Hippocampal formation (tissue), 2 donors: Measurements from ENCODE around the gene PPP3CA.

Source experiments
- DNase-seq, 2 donors: peaks; one replicate each; lab custom pipeline; 2025; lab: John Stamatoyannopoulos, UW

The PPP3CA gene

DNA sequence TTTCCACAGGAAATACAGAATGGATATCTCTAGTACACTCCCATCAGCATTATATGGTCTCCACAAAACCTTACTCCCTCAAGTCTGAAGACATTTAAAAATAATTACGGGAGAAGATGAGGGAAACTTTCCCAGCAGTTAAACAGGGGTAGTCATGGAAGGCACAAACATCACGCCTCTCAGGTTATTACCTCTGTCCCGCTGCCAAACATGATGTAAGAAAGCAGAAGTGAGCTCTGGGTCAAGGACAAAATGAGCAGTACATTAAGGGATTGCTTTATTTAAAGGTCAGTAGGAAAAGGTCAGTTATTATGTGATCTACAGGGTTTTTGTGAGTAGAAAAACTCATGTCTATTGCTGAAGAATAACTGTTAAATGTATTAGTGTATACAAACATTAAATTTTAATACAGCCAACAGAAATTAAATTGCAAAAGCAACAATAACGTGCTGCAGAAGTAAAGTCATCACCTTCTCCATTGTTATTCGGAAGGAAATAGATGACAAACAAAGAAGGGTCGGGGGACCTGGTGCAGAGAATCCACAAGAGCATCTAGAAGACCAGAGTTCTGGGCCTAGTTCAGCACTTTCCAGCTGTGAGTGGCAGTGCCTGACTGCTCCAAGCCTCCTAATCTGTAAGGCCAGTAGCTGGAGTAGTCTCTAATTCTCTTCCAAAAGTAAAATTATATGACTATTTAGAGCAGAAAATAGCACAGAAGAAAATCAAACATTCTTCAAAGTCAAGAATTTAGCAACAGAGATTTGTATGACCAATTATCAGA is 171.2 kb downstream of the PPP3CA start:
- no peak for DNase-seq

DNA sequence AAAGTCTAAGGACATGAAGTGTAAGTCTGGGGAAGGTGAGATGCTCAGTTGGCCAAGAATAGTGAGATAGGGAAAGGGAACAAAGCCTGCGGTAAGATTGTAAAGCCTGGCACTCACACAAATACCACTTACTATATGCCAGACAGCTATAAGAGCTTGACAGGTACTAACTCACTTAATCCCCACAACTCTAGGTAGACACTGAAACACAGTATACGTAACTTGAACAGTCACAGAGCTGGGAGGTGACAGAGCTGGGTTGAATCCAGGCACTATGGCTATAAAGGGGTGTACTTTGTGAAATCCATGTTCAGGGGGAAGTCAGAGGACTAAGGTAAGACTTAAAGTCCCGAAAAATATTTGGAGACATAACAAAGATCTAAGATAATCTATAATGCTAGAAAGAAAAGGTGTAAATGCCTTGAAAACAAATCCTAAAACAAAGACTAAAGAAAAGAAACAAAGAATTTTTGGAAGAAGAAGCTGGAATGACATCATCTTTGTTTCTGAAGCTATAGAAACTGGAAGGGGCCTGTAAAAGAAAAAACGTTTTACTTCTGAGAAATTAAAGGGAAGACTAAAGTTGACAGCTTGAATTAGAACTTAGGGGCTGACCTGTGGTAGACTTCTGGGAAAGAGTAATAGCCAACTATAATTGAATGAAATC is 172.5 kb downstream of the PPP3CA start:
- DNase-seq, result no peak

DNA sequence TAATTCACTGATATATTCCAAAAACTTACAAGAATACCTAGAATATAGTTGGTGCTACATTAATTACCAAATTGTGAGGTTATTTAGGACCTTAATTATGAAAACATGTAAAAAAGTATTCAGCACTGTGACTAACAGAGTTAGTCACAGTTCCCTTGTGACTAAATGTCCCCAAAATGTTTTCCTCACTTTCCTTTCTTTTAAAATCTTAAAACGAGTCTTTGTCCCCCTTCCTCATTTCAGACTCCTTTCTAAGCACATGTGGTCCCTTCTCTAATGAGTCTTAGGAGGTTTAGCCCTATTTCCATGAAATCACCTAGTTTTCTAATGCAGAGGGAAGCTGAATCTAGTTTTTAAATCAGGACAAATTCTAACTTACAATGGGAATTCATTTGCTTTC is 175.0 kb downstream of the PPP3CA start:
- DNase-seq, result no peak

DNA sequence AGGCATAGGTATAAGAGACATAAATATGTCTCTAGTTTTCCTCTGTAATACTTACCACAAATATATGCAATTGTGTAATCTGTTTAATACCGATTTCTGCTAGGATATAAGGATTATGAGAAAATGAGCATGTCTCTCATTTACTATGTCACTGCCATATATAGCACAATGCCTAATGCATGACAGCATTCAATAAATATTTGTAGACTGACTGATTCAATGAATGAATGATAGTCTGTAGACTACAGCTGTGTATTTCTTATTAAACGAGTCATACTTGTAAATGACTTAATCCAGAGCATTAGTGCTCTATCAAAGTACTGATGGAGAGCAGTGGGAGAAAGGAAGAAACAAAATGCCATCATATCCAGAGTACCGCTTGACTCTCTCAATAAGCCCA is 175.6 kb downstream of the PPP3CA start:
- no peak for DNase-seq

DNA sequence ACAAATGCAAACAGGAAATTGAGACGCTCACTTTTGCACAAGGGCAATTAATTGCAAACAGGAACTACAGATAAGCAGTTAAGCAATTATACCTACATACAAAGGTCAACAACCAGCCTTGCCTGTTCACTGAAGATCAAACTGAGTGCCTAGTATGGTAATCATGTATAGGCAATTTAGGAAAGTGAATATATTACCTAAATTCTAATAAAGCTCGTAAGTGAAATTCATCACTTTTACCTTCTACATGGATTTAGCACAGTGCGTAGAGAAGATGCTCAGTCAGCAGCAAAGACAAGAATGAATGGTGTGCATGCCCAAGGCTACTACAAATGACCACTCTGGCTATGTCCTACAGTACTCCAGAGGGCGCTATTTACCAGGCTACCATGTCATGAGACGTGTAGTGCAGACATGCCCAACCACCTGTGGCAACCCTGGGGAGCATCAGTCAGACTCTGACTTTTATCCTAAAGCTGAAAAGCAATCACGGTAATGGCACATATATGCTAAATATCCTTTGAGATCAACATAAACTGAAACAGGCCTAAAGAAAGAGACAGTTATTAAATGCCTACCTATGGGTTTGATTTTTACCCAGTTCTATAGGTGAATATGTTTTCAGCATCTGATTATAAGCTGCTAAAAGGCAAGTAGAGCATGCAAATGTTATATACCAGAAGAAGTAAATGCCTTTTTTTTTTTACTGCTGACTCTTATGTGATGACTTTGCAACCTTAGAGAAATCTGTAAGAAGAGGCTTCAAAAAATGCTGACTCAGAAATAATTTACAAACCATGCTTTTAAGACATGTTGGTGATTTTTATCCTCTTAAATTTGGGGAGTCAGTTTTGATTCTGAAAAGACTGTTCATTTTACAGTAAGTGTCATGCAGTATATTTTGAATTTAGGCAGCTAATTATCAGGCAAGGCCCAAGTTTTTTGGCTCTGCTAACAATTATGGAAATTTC is 178.0 kb downstream of the PPP3CA start:
- peak; percentile 66 to 67 for DNase-seq

DNA sequence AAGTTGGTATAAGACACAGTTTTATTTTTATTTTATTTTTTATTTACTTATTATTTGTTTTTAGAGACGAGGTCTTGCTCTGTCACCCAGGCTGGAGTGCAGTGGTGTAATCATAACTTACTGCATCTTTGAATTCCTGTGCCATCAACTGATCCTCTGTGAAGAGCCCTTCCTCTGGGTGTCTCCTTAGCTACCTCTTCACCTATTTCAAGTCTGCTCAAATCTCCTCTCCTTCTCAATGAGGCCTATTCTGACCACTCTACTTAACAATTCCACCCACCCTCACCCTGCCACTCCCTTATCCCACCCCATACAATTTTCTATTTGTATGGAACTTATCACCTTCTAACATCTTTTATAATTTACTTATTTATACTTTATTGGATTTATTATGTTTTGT is 183.4 kb downstream of the PPP3CA start:
- DNase-seq, result no peak

DNA sequence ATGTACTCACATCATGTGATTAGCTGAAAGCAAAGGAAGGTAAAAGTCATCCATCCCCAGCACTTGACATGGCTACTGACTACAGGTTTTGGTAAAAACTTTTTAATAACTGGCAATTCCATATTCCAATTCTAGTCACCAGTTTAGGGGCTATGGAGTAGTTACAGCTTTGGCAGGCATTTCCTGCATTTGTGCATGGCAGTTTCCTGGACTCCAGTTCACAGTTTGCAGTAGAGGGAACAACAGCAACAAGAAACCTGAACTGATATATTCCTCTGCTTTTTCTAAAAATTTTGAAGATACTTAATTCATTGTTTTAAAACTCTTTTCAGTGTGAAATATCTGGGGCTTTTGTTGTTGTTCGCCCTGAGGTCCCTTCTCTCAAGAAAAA is 184.3 kb downstream of the PPP3CA start:
- no peak for DNase-seq

DNA sequence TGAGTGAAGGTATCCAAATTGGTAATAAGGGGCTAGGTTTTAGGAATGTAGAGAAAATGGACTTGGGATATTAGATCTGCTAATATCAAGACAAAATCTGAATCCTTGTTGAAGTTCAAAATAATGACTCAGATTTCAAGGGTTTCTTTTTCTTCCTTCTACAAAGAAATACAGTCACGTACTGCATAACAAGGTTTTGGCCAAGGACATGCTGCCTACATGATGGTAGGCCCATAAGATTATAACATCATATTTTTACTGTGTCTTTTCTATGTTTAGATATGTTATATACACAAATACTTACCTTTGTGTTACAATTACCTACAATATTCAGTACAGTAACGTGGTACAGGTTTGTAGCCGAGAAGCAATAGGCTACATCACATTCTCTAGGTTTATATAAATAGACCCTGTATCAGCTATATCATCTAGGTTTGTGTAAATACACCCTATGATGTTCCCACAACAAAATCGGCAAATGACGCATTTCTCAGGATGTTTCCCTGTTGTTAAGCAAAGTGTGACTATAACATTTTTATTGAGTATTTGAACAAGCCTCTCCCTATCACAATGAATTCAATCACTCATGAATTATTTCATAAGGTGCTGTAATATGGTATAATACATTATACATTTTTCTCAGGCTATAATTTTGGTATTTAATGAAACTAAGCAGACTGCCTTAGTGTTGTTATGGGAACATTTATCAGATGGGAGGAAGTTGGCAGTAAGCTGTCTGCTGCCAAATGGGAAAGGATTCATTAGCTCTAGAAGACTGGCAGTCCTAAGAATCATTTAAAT is 186.3 kb downstream of the PPP3CA start:
- peak in 1 of 2 donors; percentile 42 for DNase-seq

DNA sequence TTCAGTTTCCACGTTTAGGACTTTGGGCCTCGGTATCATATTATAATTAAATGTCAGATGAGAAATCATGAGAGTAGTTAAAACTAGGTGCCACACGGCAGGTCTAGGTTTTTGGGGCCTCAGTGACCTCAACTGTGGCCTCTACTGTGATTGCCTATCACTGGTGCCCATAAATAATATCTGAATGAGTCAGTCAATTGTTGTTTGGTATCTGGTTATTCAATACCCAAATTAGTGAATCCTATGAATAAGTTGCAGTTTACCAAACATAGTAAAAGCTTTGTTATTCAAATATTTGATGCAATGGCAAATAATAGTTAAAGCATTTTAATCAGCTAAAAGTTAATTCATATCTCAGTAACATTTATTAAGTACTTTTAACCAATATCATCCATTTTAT is 188.8 kb downstream of the PPP3CA start:
- DNase-seq, result no peak

DNA sequence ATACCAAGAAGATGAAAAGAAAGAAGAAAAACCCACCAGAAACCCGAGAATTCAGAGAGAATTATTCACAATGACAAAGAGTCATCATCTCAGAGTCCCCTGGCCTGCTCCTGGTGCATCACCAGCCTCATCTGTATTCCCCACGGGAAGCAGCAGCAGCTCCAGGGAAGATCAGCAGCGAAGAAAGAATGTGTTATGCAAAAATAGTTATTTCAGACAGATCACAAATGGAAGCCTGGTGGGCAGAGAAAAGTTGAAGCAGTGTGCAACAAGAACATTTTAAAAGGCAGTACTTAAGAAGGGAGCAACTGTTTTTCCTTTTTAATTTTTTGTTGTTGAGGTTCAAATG is 189.2 kb downstream of the PPP3CA start:
- peak; percentile 14 to 60 for DNase-seq

DNA sequence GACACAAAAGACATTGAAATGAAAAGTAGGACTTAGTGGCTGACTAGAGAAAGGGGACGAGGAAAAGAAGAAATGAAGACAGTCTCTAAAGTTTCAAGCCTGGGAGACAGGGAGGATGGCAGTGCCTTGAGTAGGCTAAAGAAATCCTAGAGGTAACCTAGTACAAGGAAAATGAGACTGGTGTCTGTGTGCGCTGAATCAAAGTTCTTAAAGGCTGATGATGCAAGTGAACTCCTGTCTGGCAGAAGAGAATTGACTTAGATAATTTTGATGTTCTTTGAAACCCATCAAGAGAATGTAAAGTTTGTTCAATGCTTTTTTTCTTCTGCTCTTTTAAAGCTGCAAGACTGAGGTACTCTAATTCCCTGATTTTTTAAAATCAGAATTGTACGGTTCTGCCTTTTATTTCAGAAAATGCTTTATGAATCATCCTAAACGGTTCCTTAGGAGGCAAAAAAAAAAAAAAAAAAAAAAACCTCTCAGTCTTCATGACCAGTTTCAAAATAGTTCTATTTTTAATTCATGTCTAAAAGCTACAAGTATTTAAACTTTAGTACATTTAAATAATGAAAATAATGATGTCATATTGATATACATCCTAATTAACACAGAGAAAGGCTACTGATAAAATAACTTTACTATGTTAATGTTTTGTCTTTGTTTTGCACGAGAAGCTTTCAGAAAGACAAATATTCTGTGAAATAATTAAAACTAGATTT is 189.8 kb downstream of the PPP3CA start:
- no peak for DNase-seq

DNA sequence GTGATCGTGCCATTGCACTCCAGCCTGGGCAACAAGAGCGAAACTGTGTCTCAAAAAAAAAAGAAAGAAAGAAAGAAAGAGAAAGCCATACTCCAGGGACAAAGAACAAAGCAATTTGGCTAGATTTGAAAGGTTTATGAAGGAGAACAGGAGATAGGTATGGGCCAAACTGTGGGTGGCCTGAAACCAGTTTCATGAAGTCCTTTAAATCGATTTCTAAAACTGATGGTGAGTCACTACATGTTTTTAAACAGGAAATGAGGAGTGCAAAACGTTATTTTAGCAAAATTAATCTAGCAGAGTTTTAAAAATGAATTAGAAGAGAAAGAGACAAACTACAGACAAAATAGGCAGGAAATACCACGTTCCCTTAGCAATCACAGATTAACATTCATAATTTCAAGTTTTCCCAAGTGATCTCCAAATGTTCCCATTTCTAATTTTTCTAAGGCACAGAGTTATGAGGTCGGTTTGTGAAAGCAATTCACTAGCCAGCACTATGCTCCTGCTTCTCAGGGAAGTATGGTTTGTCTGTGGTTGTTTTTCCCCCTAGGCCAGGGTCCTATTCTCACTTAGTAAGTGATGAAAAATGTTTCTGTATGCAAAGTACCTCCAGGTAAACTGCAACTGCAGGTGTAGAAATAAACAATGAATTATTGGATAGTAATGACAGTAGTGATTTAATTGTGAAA is 190.6 kb downstream of the PPP3CA start:
- no peak for DNase-seq

DNA sequence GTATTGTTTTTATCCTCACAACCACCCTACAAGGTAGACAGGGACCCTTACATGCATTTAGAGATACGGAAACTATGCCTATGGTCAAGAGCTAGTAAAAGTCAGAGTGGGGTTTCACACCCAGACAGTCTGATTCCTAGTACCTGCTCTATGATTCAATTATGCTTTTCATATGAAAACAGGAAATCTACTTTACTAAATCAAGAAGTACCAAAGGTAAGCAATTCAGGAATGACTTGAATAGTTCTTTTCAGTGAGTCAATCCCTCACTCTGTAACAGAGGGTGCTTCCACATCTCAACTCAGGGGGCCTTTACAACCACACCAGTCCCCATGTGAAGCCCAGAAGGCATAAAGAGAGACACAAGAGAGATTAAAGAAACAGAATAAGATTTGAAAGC is 191.4 kb downstream of the PPP3CA start:
- DNase-seq, result no peak

DNA sequence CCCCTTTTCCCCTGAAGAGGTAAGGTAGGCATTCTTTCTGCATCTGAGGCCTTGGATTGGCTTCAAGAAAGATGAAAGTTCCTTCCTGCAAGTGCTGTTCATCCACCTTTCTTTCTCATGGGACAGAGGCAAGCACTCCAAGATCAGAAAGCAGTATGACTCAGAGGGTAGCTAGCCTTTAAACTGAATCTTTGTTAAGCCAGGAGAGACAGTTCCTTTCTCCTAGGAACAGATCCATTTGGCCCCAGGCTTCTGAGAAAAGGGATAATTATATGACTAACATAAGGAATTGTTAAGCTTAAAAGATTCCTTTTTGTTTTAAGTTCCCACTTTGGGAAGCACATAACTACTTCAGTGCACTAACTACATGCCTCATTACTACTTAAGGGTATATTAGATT is 192.0 kb downstream of the PPP3CA start:
- no peak for DNase-seq

DNA sequence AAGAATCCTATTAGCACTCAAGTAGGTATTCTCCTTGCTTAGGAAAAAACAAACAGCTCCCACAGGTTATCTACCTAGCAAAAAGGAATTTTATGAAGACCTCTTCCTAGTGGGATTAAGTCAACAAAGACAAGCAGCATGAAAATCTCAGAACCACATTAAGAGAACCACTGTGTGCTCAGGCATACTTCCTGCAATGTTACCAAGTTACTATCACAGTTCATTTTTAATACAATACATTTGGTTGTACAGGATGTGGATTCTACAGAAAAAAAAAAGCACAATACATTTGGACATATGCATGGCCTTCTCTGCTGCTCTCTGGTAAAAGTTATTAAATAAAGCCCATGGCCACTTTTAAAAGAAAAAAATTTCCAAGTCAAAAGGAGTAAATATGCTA is 193.7 kb downstream of the PPP3CA start:
- no peak for DNase-seq

DNA sequence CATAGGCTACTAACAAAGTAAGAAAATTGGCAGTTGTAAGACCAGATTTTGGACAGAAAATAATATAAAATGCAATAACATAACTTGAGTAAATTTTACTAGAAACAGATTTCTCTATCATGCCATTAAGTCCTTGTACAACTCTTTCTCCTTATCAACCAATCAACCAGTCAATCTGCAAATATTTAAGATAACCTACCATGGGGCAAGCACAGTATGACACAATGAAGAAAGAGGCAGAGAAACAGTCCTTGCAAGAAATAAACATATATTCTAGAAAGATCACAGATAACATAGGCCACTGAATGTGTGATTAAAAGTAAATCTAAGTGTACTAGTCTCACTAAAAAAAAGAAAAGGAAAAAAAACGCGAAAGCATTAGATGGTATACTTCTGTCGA is 194.8 kb downstream of the PPP3CA start:
- DNase-seq, result no peak

DNA sequence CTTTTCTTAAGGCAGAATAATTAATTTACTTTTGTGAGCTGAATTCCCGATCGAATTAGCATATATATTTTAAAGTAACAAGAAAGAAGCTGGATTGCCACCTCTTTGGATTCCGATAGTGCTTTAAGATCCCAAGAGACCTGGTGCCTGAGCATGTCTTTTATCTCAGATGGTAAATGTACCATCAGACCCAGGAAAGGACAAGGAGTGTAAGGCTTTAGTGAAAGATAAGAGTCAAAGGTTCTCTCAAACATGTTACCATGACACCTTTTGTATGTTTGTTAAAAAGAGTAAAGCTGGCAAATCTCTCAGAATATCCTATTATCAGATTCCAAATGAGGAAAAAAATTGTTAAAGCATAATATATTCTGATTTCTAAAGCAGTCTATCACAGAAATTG is 198.8 kb downstream of the PPP3CA start:
- DNase-seq, result no peak

DNA sequence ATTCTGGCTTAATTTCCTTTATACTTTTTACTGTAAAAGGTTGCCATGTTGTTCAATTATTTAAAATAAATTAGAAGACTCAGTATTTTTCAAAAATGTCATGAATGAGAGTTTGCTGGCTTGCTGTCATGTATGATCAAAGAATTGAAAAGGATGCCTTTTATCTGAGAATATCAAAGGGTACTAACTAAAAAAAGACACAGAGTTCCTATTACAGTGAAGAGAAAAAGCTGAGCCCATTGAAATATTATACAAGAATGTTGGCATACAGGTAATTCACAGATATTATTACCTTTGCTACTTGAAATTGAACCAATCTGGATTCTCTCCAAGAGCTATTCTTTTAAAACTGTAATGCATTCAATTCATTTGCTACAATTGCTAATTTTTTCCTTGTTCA is 200.0 kb downstream of the PPP3CA start:
- no peak for DNase-seq

DNA sequence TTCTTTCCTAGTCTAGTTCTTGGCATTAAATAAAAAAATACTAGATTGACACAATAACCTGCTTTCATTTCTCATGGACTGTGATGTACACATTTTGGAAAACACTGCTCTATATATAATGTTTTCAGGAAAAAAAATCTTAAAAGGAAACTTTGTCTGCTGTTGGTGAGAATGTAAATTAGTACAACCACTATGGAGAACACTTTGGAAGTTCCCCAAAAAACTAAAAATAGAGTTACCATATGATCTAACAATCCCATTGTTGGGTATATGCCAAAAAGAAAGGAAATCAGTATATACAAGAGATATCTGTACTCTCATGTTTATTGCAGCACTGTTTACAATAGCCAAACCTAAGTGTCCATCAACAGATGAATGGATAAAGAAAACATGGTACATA is 202.3 kb downstream of the PPP3CA start:
- DNase-seq, result no peak

DNA sequence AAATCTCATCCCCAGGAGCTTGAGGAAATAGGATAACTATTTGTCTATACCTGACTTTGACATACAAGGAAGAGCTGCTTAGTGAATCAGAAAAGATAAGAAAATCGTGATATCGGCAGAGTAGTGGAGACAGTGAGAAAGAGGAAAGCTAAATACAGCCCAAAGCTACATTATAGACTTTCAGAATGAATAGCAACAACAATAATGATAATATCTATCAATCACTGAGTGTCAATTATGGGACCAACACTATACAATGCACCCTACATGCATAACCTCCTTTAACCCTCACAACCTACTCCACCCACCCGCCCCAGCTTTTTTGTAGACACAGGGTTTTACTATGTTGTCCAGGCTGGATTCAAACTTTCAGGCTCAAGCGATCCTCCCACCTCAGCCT is 205.1 kb downstream of the PPP3CA start:
- DNase-seq, result no peak

DNA sequence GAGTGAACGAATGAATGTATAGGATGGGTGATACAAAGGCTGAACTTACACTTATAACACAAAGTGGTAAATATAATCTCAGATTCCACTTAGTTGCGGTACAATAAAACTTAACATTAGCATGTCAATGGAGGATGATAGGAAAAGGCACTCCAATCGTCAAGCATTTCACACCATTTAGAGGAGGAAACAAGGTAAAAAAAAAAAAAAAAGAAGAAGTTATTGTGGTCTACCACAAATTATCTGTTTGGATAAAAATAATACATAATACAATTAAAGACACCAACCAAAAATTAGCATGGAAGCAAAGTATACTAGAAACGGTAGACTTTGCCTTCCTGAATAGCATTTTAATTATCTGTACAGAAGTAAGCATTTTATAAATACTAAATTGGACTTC is 205.5 kb downstream of the PPP3CA start:
- DNase-seq, result no peak
